Suprapubic skin (tissue), 4 donors: Measurements from ENCODE around the gene ARHGAP22.

ENCODE experiments used
- POLR2A ChIP-seq, 2 donors: fragments of 450-650 bp; IDR thresholded peaks; one replicate each; pipeline ENCODE4 v1.6.1; 2017; ENCODE audit warnings: antibody characterized with exemption in 2 of 2, mild to moderate bottlenecking in 2 of 2, moderate library complexity in 2 of 2
- POLR2AphosphoS5 ChIP-seq, 3 donors: sonication (generic); formaldehyde crosslinking; IDR thresholded peaks; one replicate each; pipeline ENCODE4 v1.6.1; 2017; ENCODE audit warnings: antibody characterized with exemption in 3 of 3
- TF ChIP-seq, protein P1 (sequence below), 2 donors: fragments of 200-600 bp in 1 of 2; fragments of 450-650 bp in 1 of 2; sonication (generic) in 1 of 2; IDR thresholded peaks; one replicate each; pipeline ENCODE4 v1.5.1; 2016 to 2019; ENCODE audit warnings: antibody characterized with exemption in 2 of 2, mild to moderate bottlenecking in 1 of 2, moderate library complexity in 1 of 2

DNA sequence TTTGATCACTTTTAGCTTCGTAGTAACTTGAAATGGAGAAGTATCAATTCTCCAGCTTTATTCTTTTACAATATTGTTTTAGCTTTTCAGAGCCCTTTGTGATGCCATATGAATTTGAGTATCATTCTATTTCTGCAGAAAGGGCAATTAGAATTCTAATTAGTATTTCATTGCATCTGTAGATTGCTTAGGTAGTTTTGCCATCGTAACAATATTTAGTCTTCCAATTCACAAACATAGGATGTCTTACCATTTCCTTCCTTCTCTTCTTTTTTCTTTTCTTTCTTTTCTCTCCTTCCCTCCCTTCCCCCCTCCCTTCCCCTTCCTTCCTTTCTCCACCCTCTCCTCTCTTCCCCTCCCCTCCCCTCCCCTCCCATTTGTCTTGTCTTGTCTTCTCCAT is 193.4 kb downstream of the ARHGAP22 start:
- TF ChIP-seq, protein P1, sequence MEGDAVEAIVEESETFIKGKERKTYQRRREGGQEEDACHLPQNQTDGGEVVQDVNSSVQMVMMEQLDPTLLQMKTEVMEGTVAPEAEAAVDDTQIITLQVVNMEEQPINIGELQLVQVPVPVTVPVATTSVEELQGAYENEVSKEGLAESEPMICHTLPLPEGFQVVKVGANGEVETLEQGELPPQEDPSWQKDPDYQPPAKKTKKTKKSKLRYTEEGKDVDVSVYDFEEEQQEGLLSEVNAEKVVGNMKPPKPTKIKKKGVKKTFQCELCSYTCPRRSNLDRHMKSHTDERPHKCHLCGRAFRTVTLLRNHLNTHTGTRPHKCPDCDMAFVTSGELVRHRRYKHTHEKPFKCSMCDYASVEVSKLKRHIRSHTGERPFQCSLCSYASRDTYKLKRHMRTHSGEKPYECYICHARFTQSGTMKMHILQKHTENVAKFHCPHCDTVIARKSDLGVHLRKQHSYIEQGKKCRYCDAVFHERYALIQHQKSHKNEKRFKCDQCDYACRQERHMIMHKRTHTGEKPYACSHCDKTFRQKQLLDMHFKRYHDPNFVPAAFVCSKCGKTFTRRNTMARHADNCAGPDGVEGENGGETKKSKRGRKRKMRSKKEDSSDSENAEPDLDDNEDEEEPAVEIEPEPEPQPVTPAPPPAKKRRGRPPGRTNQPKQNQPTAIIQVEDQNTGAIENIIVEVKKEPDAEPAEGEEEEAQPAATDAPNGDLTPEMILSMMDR (IDR thresholded peaks at IDR 0.05), result no peak
- no peak for TF ChIP-seq POLR2A (IDR thresholded peaks at IDR 0.05)
- TF ChIP-seq POLR2AphosphoS5 (IDR thresholded peaks at IDR 0.05), result no peak
